Brain microvascular endothelial cell (primary cell): ENCODE measurements around the gene VEZT.
"Not testable (repeated sequence)": the region's sequence is repeated elsewhere in the genome, so short reads cannot be mapped to it uniquely, and the experiment has no call there.

Experiments used
- DNase-seq: peaks from one replicate; pipeline ENCODE4 v3.0.0-alpha.2; 2020
- H3K27ac ChIP-seq: fragments of 250-450 bp; sonication (Bioruptor Pico); 2 replicates; pipeline ENCODE4 v1.5.1; 2020; ENCODE audit warnings: mild to moderate bottlenecking, moderate library complexity
- H3K27me3 ChIP-seq: fragments of 250-450 bp; sonication (Bioruptor Pico); replicated peaks from 2 replicates; pipeline ENCODE4 v1.5.1; 2020; ENCODE audit warnings: mild to moderate bottlenecking
- H3K36me3 ChIP-seq: fragments of 250-450 bp; sonication (Bioruptor Pico); replicated peaks from 2 replicates; pipeline ENCODE4 v1.5.1; 2020; ENCODE audit warnings: mild to moderate bottlenecking
- H3K4me3 ChIP-seq: 2 replicates; pipeline ENCODE4 v1.5.1; 2011; ENCODE audit warnings: low read depth, mild to moderate bottlenecking, control low read depth, low read length, moderate library complexity
- in situ Hi-C: cut with HindIII; loops from 2 replicates; pipeline ENCODE4 v1.10.0; 2017; ENCODE audit warnings: low sequenced_read_pairs, low pct_ligation_motif_present
- TF ChIP-seq, protein P1 (sequence below): IDR thresholded peaks from 2 replicates; pipeline ENCODE4 v1.5.1; 2011; ENCODE audit warnings: low read depth, mild to moderate bottlenecking, moderate library complexity, low read length, control low read depth, inconsistent platforms; ENCODE audit errors: missing control alignments

Gene VEZT

DNA sequence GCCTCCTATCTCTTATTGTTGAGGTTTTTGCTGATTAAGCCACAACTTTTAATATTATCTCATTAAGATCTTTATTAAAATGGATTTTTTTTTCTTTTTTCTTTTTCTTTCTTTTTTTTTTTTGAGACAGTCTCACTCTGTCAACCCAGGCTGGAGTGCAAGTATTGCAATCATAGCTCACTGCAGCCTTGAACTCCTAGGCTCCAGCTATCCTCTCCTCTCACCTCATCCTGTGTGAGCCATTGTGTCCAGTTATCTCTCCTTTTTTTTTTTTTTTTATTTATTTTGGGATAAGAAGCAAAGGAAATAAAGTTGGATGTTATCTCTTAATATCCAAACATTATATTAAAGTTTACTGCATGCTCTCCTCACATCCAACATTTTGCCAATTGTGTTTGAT lies 12.7 kb downstream of the VEZT start:
- no peak for DNase-seq
- in situ Hi-C loops = no loop called here
- TF ChIP-seq, protein P1, sequence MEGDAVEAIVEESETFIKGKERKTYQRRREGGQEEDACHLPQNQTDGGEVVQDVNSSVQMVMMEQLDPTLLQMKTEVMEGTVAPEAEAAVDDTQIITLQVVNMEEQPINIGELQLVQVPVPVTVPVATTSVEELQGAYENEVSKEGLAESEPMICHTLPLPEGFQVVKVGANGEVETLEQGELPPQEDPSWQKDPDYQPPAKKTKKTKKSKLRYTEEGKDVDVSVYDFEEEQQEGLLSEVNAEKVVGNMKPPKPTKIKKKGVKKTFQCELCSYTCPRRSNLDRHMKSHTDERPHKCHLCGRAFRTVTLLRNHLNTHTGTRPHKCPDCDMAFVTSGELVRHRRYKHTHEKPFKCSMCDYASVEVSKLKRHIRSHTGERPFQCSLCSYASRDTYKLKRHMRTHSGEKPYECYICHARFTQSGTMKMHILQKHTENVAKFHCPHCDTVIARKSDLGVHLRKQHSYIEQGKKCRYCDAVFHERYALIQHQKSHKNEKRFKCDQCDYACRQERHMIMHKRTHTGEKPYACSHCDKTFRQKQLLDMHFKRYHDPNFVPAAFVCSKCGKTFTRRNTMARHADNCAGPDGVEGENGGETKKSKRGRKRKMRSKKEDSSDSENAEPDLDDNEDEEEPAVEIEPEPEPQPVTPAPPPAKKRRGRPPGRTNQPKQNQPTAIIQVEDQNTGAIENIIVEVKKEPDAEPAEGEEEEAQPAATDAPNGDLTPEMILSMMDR = no peak
- H3K27me3 ChIP-seq = no peaks in the 10 kb centered on the region
- H3K27ac ChIP-seq = no peak overlapping the region
- H3K36me3 ChIP-seq = no peaks in the 10 kb centered on the region
- H3K4me3 ChIP-seq = no peak overlapping the region

DNA sequence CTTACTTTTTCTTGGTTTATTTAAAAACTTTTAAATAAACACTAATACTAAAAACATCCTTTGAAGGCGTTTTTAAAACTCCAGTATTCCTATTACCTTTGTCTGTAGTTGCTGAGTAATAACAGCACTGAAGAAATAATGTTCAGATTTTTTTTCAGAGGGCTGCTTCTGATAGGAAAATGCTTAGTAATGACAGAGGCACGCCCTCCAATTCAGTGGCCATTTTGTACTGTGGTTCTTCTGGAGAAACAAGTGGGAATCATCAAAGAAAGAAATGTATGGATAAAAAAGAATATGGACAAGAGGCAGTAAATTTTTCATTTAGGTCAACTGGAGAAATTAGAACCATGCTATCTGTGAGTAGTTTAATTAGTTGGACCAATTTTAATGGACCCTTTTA lies 13.6 kb downstream of the VEZT start:
- no peaks in the 10 kb centered on the region for H3K27me3 ChIP-seq
- H3K4me3 ChIP-seq = no peak overlapping the region
- TF ChIP-seq, protein P1 = no peak
- in situ Hi-C loops = no loop called here
- peak; percentile 63 for DNase-seq
- H3K36me3 ChIP-seq = no peaks in the 10 kb centered on the region
- peak overlapping the region; percentile 12 for H3K27ac ChIP-seq

DNA sequence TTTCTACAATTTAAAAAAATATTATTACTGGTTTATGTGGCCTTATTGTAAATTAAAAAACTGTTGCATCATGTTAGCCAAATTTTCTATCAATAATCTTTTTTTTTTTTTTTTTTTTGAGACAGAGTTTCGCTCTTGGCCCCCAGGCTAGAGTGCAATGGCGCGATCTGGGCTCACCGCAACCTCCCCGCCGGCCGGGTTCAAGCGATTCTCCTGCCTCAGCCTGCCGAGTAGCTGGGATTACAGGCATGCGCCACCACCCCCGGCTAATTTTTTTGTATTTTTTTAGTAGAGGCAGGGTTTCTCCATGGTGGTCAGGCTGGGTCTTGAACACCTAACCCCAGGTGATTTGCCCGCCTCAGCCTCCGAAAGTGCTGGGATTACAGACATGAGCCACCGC lies 16.6 kb downstream of the VEZT start:
- DNase-seq, H3K27ac ChIP-seq, in situ Hi-C loops: not testable (repeated sequence)

DNA sequence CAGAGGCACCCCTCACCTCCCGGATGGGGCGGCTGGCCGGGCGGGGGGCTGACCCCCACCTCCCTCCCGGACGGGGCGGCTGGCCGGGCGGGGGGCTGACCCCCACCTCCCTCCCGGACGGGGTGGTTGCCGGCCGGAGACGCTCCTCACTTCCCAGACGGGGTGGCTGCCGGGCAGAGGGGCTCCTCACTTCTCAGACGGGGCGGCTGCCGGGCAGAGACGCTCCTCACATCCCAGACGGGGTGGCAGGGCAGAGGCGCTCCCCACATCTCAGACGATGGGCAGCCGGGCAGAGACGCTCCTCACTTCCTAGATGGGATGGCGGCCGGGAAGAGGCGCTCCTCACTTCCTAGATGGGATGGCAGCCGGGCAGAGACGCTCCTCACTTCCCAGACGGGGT lies 18.0 kb downstream of the VEZT start:
- H3K27ac ChIP-seq, H3K36me3 ChIP-seq, DNase-seq, H3K4me3 ChIP-seq, H3K27me3 ChIP-seq, in situ Hi-C loops: not testable (repeated sequence)

More for the DNA sequence above, 16.6 kb downstream of the VEZT start:
- H3K36me3 ChIP-seq, H3K4me3 ChIP-seq, H3K27me3 ChIP-seq: not testable (repeated sequence)

DNA sequence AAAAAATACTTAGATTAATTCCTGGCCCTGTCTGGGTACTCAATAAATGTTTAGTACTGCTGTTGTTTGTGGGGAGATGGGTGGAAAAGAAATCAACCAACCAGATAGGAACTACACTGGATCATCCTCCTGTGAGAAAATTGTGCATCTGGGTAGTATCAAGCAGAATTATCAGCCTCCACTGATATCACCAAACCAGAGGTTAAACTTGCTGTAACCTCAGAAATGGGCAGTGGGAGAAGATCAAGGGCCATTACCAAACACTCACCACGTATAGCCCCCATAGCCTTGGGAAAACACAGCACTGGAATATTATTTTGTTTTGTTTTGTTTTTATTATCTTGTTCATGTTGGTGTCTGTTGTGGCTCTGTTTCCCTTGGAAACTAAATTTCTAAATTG lies 19.7 kb downstream of the VEZT start:
- Histone ChIP-seq H3K36me3 (peaks cover 1% of the 10 kb centered on the region), H3K4me3 (no peak overlapping the region), H3K27ac (no peak overlapping the region), H3K27me3 (no peaks in the 10 kb centered on the region)
- TF ChIP-seq, protein P1 = no peak
- in situ Hi-C loops = no loop called here
- no peak for DNase-seq

DNA sequence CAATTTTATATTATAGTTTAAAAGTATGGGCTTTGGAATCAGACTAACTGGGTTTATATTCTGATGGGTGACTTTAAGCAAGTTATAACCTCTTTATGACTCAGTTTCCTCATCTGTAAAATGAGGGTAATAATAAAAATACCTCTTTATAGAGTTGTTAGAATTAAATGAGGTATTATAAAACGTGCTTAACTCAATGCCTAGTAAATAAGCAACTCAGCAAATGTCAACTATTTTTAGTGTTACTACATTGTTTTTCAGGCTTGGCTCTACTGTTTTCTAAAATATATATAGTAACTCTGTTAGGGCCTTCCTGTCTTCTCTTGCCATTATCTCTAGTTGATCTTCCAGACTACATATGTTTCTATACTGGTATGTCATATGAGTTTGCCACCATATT lies 20.5 kb downstream of the VEZT start:
- in situ Hi-C loops = no loop called here
- no peak for DNase-seq

DNA sequence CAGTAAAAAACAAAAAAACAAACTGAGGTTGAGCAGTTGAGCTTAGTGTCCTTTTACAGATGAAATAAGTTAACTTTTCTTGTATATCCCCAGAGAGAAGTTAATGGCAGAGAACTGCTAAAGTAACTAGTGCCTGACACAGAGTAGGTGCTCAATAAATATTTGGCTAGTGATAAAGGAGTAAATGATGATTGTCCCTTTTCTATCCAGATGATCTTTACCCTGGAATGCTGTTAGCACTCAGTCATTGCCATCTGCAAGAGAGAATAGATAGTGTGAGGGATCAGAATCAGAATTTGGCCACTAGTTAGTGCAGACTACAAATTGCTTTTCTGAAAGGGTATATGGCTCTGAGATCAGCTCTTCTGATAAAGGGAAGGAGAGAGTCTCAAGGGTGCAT lies 21.6 kb downstream of the VEZT start:
- Histone ChIP-seq H3K4me3 (no peak overlapping the region), H3K27me3 (no peaks in the 10 kb centered on the region), H3K27ac (no peak overlapping the region), H3K36me3 (peaks cover 7% of the 10 kb centered on the region)
- no peak for DNase-seq
- TF ChIP-seq, protein P1 = no peak
- in situ Hi-C loops = no loop called here

More for the DNA sequence above, 20.5 kb downstream of the VEZT start:
- H3K27ac ChIP-seq = no peak overlapping the region
- peaks cover 4% of the 10 kb centered on the region for H3K36me3 ChIP-seq
- H3K4me3 ChIP-seq = no peak overlapping the region
- H3K27me3 ChIP-seq = no peaks in the 10 kb centered on the region
- TF ChIP-seq, protein P1 = no peak

DNA sequence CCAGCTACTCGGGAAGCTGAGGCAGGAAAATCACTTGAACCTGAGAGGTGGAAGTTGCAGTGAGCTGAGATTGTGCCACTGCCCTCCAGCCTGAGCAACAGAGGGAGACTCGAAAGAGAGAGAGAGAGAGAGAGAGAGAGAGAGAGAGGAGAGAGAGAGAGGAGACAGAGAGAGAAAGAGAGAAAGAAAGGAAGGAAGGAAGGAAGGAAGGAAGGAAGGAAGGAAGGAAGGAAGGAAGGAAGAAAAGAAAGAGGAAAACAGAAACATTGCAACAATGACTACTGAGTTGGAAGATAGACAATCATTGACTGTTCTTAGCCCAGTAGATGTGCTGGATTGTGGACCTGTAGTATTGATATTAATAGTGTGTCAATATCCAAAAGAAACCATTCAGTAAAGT lies 22.2 kb downstream of the VEZT start:
- H3K27ac ChIP-seq, in situ Hi-C loops, H3K27me3 ChIP-seq, H3K36me3 ChIP-seq, H3K4me3 ChIP-seq, DNase-seq: not testable (repeated sequence)
